ENCODE results near the gene FAM187B. TPM values are rescaled to one million over a fixed set of nuclear protein-coding genes. Genes with fewer than 3 reads are reported as not detected.

Gene FAM187B
- polyA plus RNA-seq (2013): not detected in 2 replicates

- H3K4ac ChIP-seq (ENCODE audit: low read depth, low read length): no peak within 1 kb of the TSS
- H3K18ac ChIP-seq (ENCODE audit: low read length): no peak within 1 kb of the TSS
- H4K12ac ChIP-seq (ENCODE audit: low read depth, low read length): no peak within 1 kb of the TSS
- no peaks in the 10 kb centered on the region for H3K79me2 ChIP-seq (ENCODE audit: control insufficient read depth, insufficient read depth, low read length, poor library complexity)
- H2BK12ac ChIP-seq (ENCODE audit: low read length): no peak within 1 kb of the TSS
- H3K9ac ChIP-seq (ENCODE audit: low read length): no peak within 1 kb of the TSS
- no peak within 1 kb of the TSS for H3K4me2 ChIP-seq (ENCODE audit: low read length)
- WGBS (ENCODE audit: extremely low coverage, insufficient coverage, insufficient read length): no CpG with 5 or more reads among the region's 14 CpGs
- no peak within 1 kb of the TSS for H2BK120ac ChIP-seq (ENCODE audit: insufficient read depth, low read length, poor library complexity)
- H3K27ac ChIP-seq (ENCODE audit: low read depth, low read length): no peak within 1 kb of the TSS
- H3K36me3 ChIP-seq (ENCODE audit: control insufficient read depth in 1 of 2, insufficient read depth in 2 of 2, low read length in 2 of 2): no peaks in the 10 kb centered on the region
- peaks cover 0 to 2% of the 10 kb centered on the region in 2 experiments for H3K4me1 ChIP-seq (ENCODE audit: control insufficient read depth in 1 of 2, insufficient read depth in 2 of 2, low read length in 2 of 2)
- DNase-seq: no peak
- H4K8ac ChIP-seq (ENCODE audit: low read depth, low read length): no peak within 1 kb of the TSS
- H2BK5ac ChIP-seq (ENCODE audit: low read depth, low read length, poor library complexity): no peak within 1 kb of the TSS
- H3K79me1 ChIP-seq (ENCODE audit: low read length): no peaks in the 10 kb centered on the region
- H3K27me3 ChIP-seq (ENCODE audit: insufficient read depth, low read length): no peaks in the 10 kb centered on the region
- no peak within 1 kb of the TSS for H4K91ac ChIP-seq (ENCODE audit: low read depth, low read length)
- peaks cover 9% of the 10 kb centered on the region for H3K9me3 ChIP-seq (ENCODE audit: insufficient read depth, low read depth, low read length)
- H3K4me3 ChIP-seq (ENCODE audit: low read depth, low read length): no peak within 1 kb of the TSS
- H3K14ac ChIP-seq (ENCODE audit: low read length): no peak within 1 kb of the TSS
- no peak within 1 kb of the TSS for H3K23ac ChIP-seq (ENCODE audit: low read length)
- no peak within 1 kb of the TSS for H2AFZ ChIP-seq (ENCODE audit: insufficient read depth, low read length, poor library complexity)
- H2AK5ac ChIP-seq (ENCODE audit: low read length): no peak within 1 kb of the TSS
These were observed at the start of gene FAM187B for GRCh38 chr19:35228177-35228930. Gene FAM187B, minus strand, starts transcription at chr19:35228739. Its CDS starts 59 bp downstream, at chr19:35228680.

DNA sequence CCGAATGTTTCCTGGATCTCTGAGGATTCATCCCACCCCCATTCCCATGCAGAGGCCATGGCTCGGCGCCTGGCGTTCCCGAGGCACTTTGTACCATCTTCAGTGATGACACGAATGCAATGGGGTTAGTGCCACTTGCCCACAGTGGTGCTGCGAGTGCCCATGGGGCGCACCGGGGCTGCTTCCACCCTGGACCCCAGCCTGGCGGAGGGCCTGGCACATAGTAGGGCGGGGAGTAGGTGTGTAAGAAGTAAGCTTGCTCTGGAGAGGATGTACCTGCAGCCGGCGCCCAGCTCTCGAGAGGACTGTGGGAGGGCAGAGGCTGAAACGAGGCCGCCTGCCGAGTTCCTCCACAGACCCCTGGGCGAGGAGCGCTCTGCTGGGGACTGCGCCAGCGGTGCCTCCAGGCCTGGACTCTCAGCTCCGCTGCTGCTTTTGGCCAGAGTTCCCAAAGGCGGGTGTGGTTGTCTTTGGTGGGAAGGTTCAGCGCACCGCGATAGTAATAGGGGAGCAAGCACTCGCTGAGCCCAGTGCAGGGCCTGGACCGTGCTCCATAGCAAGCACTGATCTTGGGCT is 48.3 kb upstream of the FAM187B start:
- H2BK120ac ChIP-seq (ENCODE audit: insufficient read depth, low read length, poor library complexity): no peak overlapping the region
- H2AFZ ChIP-seq (ENCODE audit: insufficient read depth, low read length, poor library complexity): no peak overlapping the region
- H3K79me1 ChIP-seq (ENCODE audit: low read length): no peaks in the 10 kb centered on the region
- no CpG with 5 or more reads among the region's 28 CpGs for WGBS (ENCODE audit: extremely low coverage, insufficient coverage, insufficient read length)
- H3K27me3 ChIP-seq (ENCODE audit: insufficient read depth, low read length): no peaks in the 10 kb centered on the region
- H3K18ac ChIP-seq (ENCODE audit: low read length): no peak overlapping the region
- H3K79me2 ChIP-seq (ENCODE audit: control insufficient read depth, insufficient read depth, low read length, poor library complexity): no peaks in the 10 kb centered on the region
- H3K23ac ChIP-seq (ENCODE audit: low read length): no peak overlapping the region
- peaks cover 59 to 65% of the 10 kb centered on the region in 2 experiments for H3K36me3 ChIP-seq (ENCODE audit: control insufficient read depth in 1 of 2, insufficient read depth in 2 of 2, low read length in 2 of 2)
- H2BK12ac ChIP-seq (ENCODE audit: low read length): no peak overlapping the region
- no peak overlapping the region for H3K14ac ChIP-seq (ENCODE audit: low read length)
- H4K91ac ChIP-seq (ENCODE audit: low read depth, low read length): no peak overlapping the region
- H4K8ac ChIP-seq (ENCODE audit: low read depth, low read length): no peak overlapping the region
- no peak overlapping the region for H3K4me3 ChIP-seq (ENCODE audit: low read depth, low read length)
- no peak overlapping the region for H3K4me2 ChIP-seq (ENCODE audit: low read length)
- no peak overlapping the region for H3K9ac ChIP-seq (ENCODE audit: low read length)
- H2BK5ac ChIP-seq (ENCODE audit: low read depth, low read length, poor library complexity): no peak overlapping the region
- DNase-seq: no peak
- H2AK5ac ChIP-seq (ENCODE audit: low read length): no peak overlapping the region
- H3K4me1 ChIP-seq (ENCODE audit: control insufficient read depth in 1 of 2, insufficient read depth in 2 of 2, low read length in 2 of 2): no peaks in the 10 kb centered on the region
- H3K9me3 ChIP-seq (ENCODE audit: insufficient read depth, low read depth, low read length): peaks cover 1% of the 10 kb centered on the region
- no peak overlapping the region for H3K27ac ChIP-seq (ENCODE audit: low read depth, low read length)
- no peak overlapping the region for H4K12ac ChIP-seq (ENCODE audit: low read depth, low read length)
- no peak overlapping the region for H3K4ac ChIP-seq (ENCODE audit: low read depth, low read length)

DNA sequence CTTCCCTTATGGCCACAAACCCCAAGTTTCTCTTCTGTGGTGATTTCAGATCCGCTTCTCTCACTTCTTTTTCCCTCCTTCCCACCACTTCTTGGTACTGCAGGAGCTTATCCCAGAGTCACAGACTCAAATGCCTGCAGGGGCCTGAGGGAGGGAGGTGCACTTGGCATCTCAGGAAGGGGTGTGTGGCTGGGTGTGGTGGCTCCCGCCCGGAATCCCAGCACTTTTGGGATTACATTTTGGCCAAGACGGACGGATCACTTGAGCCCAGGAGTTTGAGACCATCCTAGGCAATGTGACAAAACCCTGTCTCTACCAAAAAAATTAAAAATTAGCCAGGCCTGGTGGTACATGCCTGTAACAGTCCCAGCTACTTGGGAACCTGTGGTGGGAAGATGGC is 45.8 kb upstream of the FAM187B start:
- Histone ChIP-seq H2AK5ac (ENCODE audit: low read length) (no peak overlapping the region), H4K91ac (ENCODE audit: low read depth, low read length) (no peak overlapping the region), H3K4me3 (ENCODE audit: low read depth, low read length) (no peak overlapping the region), H4K12ac (ENCODE audit: low read depth, low read length) (no peak overlapping the region), H2BK12ac (ENCODE audit: low read length) (no peak overlapping the region), H3K18ac (ENCODE audit: low read length) (no peak overlapping the region), H3K79me2 (ENCODE audit: control insufficient read depth, insufficient read depth, low read length, poor library complexity) (peaks cover 5% of the 10 kb centered on the region), H2AFZ (ENCODE audit: insufficient read depth, low read length, poor library complexity) (no peak overlapping the region), H4K8ac (ENCODE audit: low read depth, low read length) (no peak overlapping the region), H3K14ac (ENCODE audit: low read length) (no peak overlapping the region), H3K27me3 (ENCODE audit: insufficient read depth, low read length) (no peaks in the 10 kb centered on the region), H3K4me2 (ENCODE audit: low read length) (no peak overlapping the region), H3K4ac (ENCODE audit: low read depth, low read length) (no peak overlapping the region), H3K4me1 (ENCODE audit: control insufficient read depth in 1 of 2, insufficient read depth in 2 of 2, low read length in 2 of 2) (peaks cover 7 to 8% of the 10 kb centered on the region in 2 experiments), H2BK120ac (ENCODE audit: insufficient read depth, low read length, poor library complexity) (no peak overlapping the region), H3K79me1 (ENCODE audit: low read length) (peaks cover 2% of the 10 kb centered on the region), H2BK5ac (ENCODE audit: low read depth, low read length, poor library complexity) (no peak overlapping the region), H3K9ac (ENCODE audit: low read length) (no peak overlapping the region), H3K9me3 (ENCODE audit: insufficient read depth, low read depth, low read length) (peaks cover 1% of the 10 kb centered on the region), H3K27ac (ENCODE audit: low read depth, low read length) (no peak overlapping the region), H3K36me3 (ENCODE audit: control insufficient read depth in 1 of 2, insufficient read depth in 2 of 2, low read length in 2 of 2) (peaks cover 75 to 80% of the 10 kb centered on the region in 2 experiments), H3K23ac (ENCODE audit: low read length) (no peak overlapping the region)
- DNase-seq: no peak
- WGBS (ENCODE audit: extremely low coverage, insufficient coverage, insufficient read length): no CpG with 5 or more reads among the region's 5 CpGs

- peaks cover 3% of the 10 kb centered on the region for H3K79me1 ChIP-seq (ENCODE audit: low read length)
- H3K4me3 ChIP-seq (ENCODE audit: low read depth, low read length): no peak overlapping the region
- H3K27me3 ChIP-seq (ENCODE audit: insufficient read depth, low read length): no peaks in the 10 kb centered on the region
- H3K4me2 ChIP-seq (ENCODE audit: low read length): no peak overlapping the region
- H4K8ac ChIP-seq (ENCODE audit: low read depth, low read length): no peak overlapping the region
- DNase-seq: no peak
- H3K9ac ChIP-seq (ENCODE audit: low read length): no peak overlapping the region
- no peak overlapping the region for H2AK5ac ChIP-seq (ENCODE audit: low read length)
- H2BK5ac ChIP-seq (ENCODE audit: low read depth, low read length, poor library complexity): no peak overlapping the region
- peaks cover 7 to 8% of the 10 kb centered on the region in 2 experiments for H3K4me1 ChIP-seq (ENCODE audit: control insufficient read depth in 1 of 2, insufficient read depth in 2 of 2, low read length in 2 of 2)
- H3K9me3 ChIP-seq (ENCODE audit: insufficient read depth, low read depth, low read length): no peaks in the 10 kb centered on the region
- no peak overlapping the region for H3K14ac ChIP-seq (ENCODE audit: low read length)
- no peak overlapping the region for H3K4ac ChIP-seq (ENCODE audit: low read depth, low read length)
- no peak overlapping the region for H4K12ac ChIP-seq (ENCODE audit: low read depth, low read length)
- no peak overlapping the region for H3K18ac ChIP-seq (ENCODE audit: low read length)
- H3K36me3 ChIP-seq (ENCODE audit: control insufficient read depth in 1 of 2, insufficient read depth in 2 of 2, low read length in 2 of 2): peaks cover 69 to 75% of the 10 kb centered on the region in 2 experiments
- no peak overlapping the region for H4K91ac ChIP-seq (ENCODE audit: low read depth, low read length)
- no peak overlapping the region for H2AFZ ChIP-seq (ENCODE audit: insufficient read depth, low read length, poor library complexity)
- H2BK120ac ChIP-seq (ENCODE audit: insufficient read depth, low read length, poor library complexity): no peak overlapping the region
- no peak overlapping the region for H3K23ac ChIP-seq (ENCODE audit: low read length)
- no peak overlapping the region for H2BK12ac ChIP-seq (ENCODE audit: low read length)
- no CpG with 5 or more reads among the region's 14 CpGs for WGBS (ENCODE audit: extremely low coverage, insufficient coverage, insufficient read length)
- H3K79me2 ChIP-seq (ENCODE audit: control insufficient read depth, insufficient read depth, low read length, poor library complexity): peaks cover 6% of the 10 kb centered on the region
- no peak overlapping the region for H3K27ac ChIP-seq (ENCODE audit: low read depth, low read length)
These were observed 45.2 kb upstream of the FAM187B start for GRCh38 chr19:35273686-35274259.
